ENCODE measurements around the gene BCL10.

- TF ChIP-seq POLR2A (IDR thresholded peaks at IDR 0.05; ENCODE audit: control extremely low read depth in 1 of 2, low read depth in 2 of 2, low read length in 2 of 2) (no peak), EP300 (IDR thresholded peaks at IDR 0.05; ENCODE audit: borderline replicate concordance in 1 of 2, low read depth in 2 of 2, low read length in 2 of 2) (no peak), CBX5 (IDR thresholded peaks at IDR 0.05; ENCODE audit: low read depth, low read length) (no peak), MAX (IDR thresholded peaks at IDR 0.05) (no peak), CTCF (IDR thresholded peaks at IDR 0.05; ENCODE audit: control extremely low read depth in 1 of 3, insufficient read depth in 1 of 3, low read depth in 1 of 3, low read length in 3 of 3) (no peak), ATF2 (IDR thresholded peaks at IDR 0.05; ENCODE audit: low read length) (no peak)
Measured at GRCh38 chr1:85262985-85263384, 13.4 kb downstream of the BCL10 start.

Measured in H1 (cell line).